Retina (tissue), 1 donor: Measurements from ENCODE around the gene AURKA.

Experiments
- DNase-seq: peaks from one replicate; pipeline ENCODE4 v3.0.0-alpha.2; 2016

AURKA gene

GRCh38 chr20:56392132-56392880 is at the start of gene AURKA, which contains the start of gene CSTF1:
Gene AURKA (minus strand): TSS chr20:56392215. CDS start chr20:56388197, 4,018 bp downstream.
Gene CSTF1 (plus strand): TSS chr20:56392645. CDS start chr20:56395553, 2,908 bp downstream.
- DNase-seq = peak; percentile 99

- DNase-seq = no peak
Observed at GRCh38 chr20:56440346-56441007, 48.5 kb upstream of the AURKA start.

GRCh38 chr20:56439771-56440291 is 47.8 kb upstream of the AURKA start:
- no peak for DNase-seq

- no peak for DNase-seq
Observed at GRCh38 chr20:56438284-56438683, 46.3 kb upstream of the AURKA start.

- DNase-seq = no peak
Observed at GRCh38 chr20:56437196-56437960, 45.4 kb upstream of the AURKA start.

- no peak for DNase-seq
Observed at GRCh38 chr20:56433880-56434255, 41.9 kb upstream of the AURKA start.

- no peak for DNase-seq
Observed at GRCh38 chr20:56433221-56433879, 41.3 kb upstream of the AURKA start.

- no peak for DNase-seq
Observed at GRCh38 chr20:56431471-56431870, 39.5 kb upstream of the AURKA start.

- DNase-seq = no peak
Observed at GRCh38 chr20:56430957-56431356, 38.9 kb upstream of the AURKA start.

GRCh38 chr20:56430461-56430860 is 38.4 kb upstream of the AURKA start:
- no peak for DNase-seq

- no peak for DNase-seq
Observed at GRCh38 chr20:56429941-56430340, 37.9 kb upstream of the AURKA start.

GRCh38 chr20:56429502-56429901 is 37.5 kb upstream of the AURKA start:
- DNase-seq = no peak

GRCh38 chr20:56428881-56429280 is 36.9 kb upstream of the AURKA start:
- DNase-seq = no peak

GRCh38 chr20:56428410-56428809 is 36.4 kb upstream of the AURKA start:
- no peak for DNase-seq

- no peak for DNase-seq
Observed at GRCh38 chr20:56427797-56428196, 35.8 kb upstream of the AURKA start.

- DNase-seq = no peak
Observed at GRCh38 chr20:56426926-56427325, 34.9 kb upstream of the AURKA start.

GRCh38 chr20:56426026-56426425 is 34.0 kb upstream of the AURKA start:
- DNase-seq = no peak

GRCh38 chr20:56424931-56425330 is 32.9 kb upstream of the AURKA start:
- DNase-seq = no peak

- no peak for DNase-seq
Observed at GRCh38 chr20:56423886-56424285, 31.9 kb upstream of the AURKA start.

GRCh38 chr20:56423211-56423610 is 31.2 kb upstream of the AURKA start:
- DNase-seq = no peak

GRCh38 chr20:56422824-56423189 is 30.8 kb upstream of the AURKA start:
- no peak for DNase-seq

- DNase-seq = no peak
Observed at GRCh38 chr20:56422076-56422823, 30.2 kb upstream of the AURKA start.
